GM12878 (cell line): ENCODE results near the gene FOXL1. TPM values are rescaled to one million over a fixed set of nuclear protein-coding genes. Genes with fewer than 3 reads are reported as not detected.

Experiments
- ATAC-seq: fragments of 200-7000 bp; cut with Tn5 transposase; 3 replicates; pipeline ENCODE4 v1.9.1; 2020; ENCODE audit warnings: mild to moderate bottlenecking, moderate library complexity
- BruUV-seq: library from RNA; stranded (reverse); fragments of 400-500 nt; replicated peaks from 2 replicates; lab custom pipeline; 2021; lab: Mats Ljungman, UMichigan
- CTCF ChIA-PET: fragments of 300-600 bp; sonication (Branson Sonifier 250); formaldehyde crosslinking; extraction: SDS; loops from one replicate; lab custom pipeline; 2021; ENCODE audit warnings: inconsistent platforms; lab: Yijun Ruan, JAX
- POLR2A ChIA-PET: fragments of 350-600 bp; formaldehyde crosslinking; extraction: SDS; loops from one replicate; lab custom pipeline; 2021; ENCODE audit warnings: inconsistent platforms; lab: Charles Lee
- RAD21 ChIA-PET: fragments of 300-600 bp; sonication (Branson Sonifier 250); formaldehyde crosslinking; loops from one replicate; lab custom pipeline; 2023; ENCODE audit warnings: antibody characterized with exemption; ENCODE audit not compliant: unreplicated experiment; lab: Charles Lee
- SMC1A ChIA-PET: fragments of 300-600 bp; sonication (Branson Sonifier 250); formaldehyde crosslinking; loops from one replicate; lab custom pipeline; 2023; ENCODE audit not compliant: unreplicated experiment, uncharacterized antibody; lab: Charles Lee
- DNase-seq: peaks from one replicate; pipeline ENCODE4 v3.0.0-alpha.2; 2011; ENCODE audit warnings: low read depth, low spot score
- FAIRE-seq: peaks from 3 replicates; lab custom pipeline; 2011; peaks lifted over from hg19 to GRCh38; lab: Jason Lieb, UNC
- H2AFZ ChIP-seq: 2 replicates; pipeline ENCODE4 v1.6.0; 2011; ENCODE audit warnings: low read depth, low read length, control low read depth; ENCODE audit not compliant: control insufficient read depth
- H3K27ac ChIP-seq: 2 replicates; pipeline ENCODE4 v1.5.1; 2011; ENCODE audit warnings: control low read depth; ENCODE audit not compliant: control insufficient read depth, insufficient read depth
- H3K27me3 ChIP-seq, 2 experiments: replicated peaks in 1 of 2; 2 replicates each; pipeline versions ENCODE4 v1.6.0 to v1.6.1; 2011; ENCODE audit warnings: low read length in 1 of 2; ENCODE audit not compliant: control insufficient read depth in 2 of 2, insufficient read depth in 2 of 2
- H3K36me3 ChIP-seq, 2 experiments: 2 replicates each; pipeline ENCODE4 v1.5.1; 2011; ENCODE audit warnings: low read length in 1 of 2; ENCODE audit not compliant: control insufficient read depth in 2 of 2, insufficient read depth in 2 of 2
- H3K4me1 ChIP-seq: 2 replicates; pipeline ENCODE4 v1.6.1; 2011; ENCODE audit warnings: mild to moderate bottlenecking, low read length, moderate library complexity, mixed read lengths; ENCODE audit not compliant: control insufficient read depth, insufficient read depth
- H3K4me2 ChIP-seq: 2 replicates; pipeline ENCODE4 v1.6.0; 2011; ENCODE audit warnings: control low read depth; ENCODE audit not compliant: control insufficient read depth, insufficient read depth
- H3K4me3 ChIP-seq: fragments of 200-600 bp; sonication (generic); 2 replicates; pipeline ENCODE4 v1.5.1; 2016
- H3K79me2 ChIP-seq: 2 replicates; pipeline ENCODE4 v1.6.0; 2011; ENCODE audit warnings: low read length; ENCODE audit not compliant: control insufficient read depth, insufficient read depth
- H3K9ac ChIP-seq: 2 replicates; pipeline ENCODE4 v1.8.0; 2011; ENCODE audit warnings: low read length, control low read depth, mixed read lengths; ENCODE audit not compliant: control insufficient read depth, insufficient read depth
- H3K9me3 ChIP-seq: replicated peaks from 3 replicates; pipeline ENCODE4 v1.5.1; 2011; ENCODE audit warnings: mild to moderate bottlenecking, low read length; ENCODE audit not compliant: control insufficient read depth, insufficient read depth
- H4K20me1 ChIP-seq: 2 replicates; pipeline ENCODE4 v1.6.0; 2011; ENCODE audit not compliant: control insufficient read depth, insufficient read depth
- CBX3 ChIP-seq: fragments of 200-600 bp; sonication (generic); IDR thresholded peaks from 2 replicates; pipeline ENCODE4 v1.6.1; 2016; ENCODE audit warnings: low read depth, borderline replicate concordance
- FOXK2 ChIP-seq: fragments of 450-650 bp; IDR thresholded peaks from 2 replicates; pipeline ENCODE4 v1.6.1; 2017; ENCODE audit warnings: mild to moderate bottlenecking, moderate library complexity
- FOXM1 ChIP-seq: IDR thresholded peaks from 2 replicates; pipeline ENCODE4 v1.6.1; 2012; ENCODE audit warnings: low read depth, mild to moderate bottlenecking, inconsistent platforms, low read length, moderate library complexity
- IKZF2 ChIP-seq, 2 experiments: fragments of 450-650 bp; IDR thresholded peaks; 2 replicates each; pipeline ENCODE4 v1.6.1; 2017; ENCODE audit warnings: mild to moderate bottlenecking in 2 of 2, moderate library complexity in 2 of 2
- JUND ChIP-seq: IDR thresholded peaks from 2 replicates; pipeline ENCODE4 v1.6.1; 2012; ENCODE audit warnings: low read depth, mild to moderate bottlenecking, low read length, improper control_type of control experiment, moderate library complexity
- MEF2B ChIP-seq: fragments of 450-650 bp; IDR thresholded peaks from 2 replicates; pipeline ENCODE4 v1.6.1; 2018; ENCODE audit warnings: mild to moderate bottlenecking, moderate library complexity; ENCODE audit not compliant: partially characterized antibody, poor library complexity, severe bottlenecking
- NFYA ChIP-seq: IDR thresholded peaks from 2 replicates; pipeline ENCODE4 v1.6.1; 2011; ENCODE audit warnings: low read depth, mild to moderate bottlenecking, low read length, improper control_type of control experiment, borderline replicate concordance
- RUNX3 ChIP-seq: IDR thresholded peaks from 2 replicates; pipeline ENCODE4 v1.6.1; 2012; ENCODE audit warnings: low read length, inconsistent platforms
- SPI1 ChIP-seq: IDR thresholded peaks from 2 replicates; pipeline ENCODE4 v1.6.1; 2011; ENCODE audit warnings: low read depth, mild to moderate bottlenecking, low read length, moderate library complexity, borderline replicate concordance; ENCODE audit not compliant: insufficient read depth
- STAT1 ChIP-seq: fragments of 450-650 bp; conservative IDR thresholded peaks from 2 replicates; pipeline ENCODE4 v1.6.1; 2014; ENCODE audit warnings: antibody characterized with exemption, mild to moderate bottlenecking
- SUPT20H ChIP-seq: IDR thresholded peaks from 2 replicates; pipeline ENCODE4 v1.6.1; 2011; ENCODE audit warnings: low read depth, mild to moderate bottlenecking, low read length, moderate library complexity, borderline replicate concordance; ENCODE audit not compliant: control insufficient read depth
- ZBED1 ChIP-seq: IDR thresholded peaks from 2 replicates; pipeline ENCODE4 v1.6.1; 2016; ENCODE audit warnings: borderline replicate concordance
- ZBTB11 ChIP-seq: fragments of 450-650 bp; formaldehyde crosslinking; IDR thresholded peaks from 2 replicates; pipeline ENCODE4 v1.5.0; 2022; ENCODE audit warnings: mild to moderate bottlenecking, missing genetic modification characterization
- ZNF24 ChIP-seq: fragments of 450-650 bp; IDR thresholded peaks from 2 replicates; pipeline ENCODE4 v1.6.1; 2017; ENCODE audit warnings: antibody characterized with exemption, mild to moderate bottlenecking
- ZNF274 ChIP-seq: IDR thresholded peaks from one replicate; pipeline ENCODE4 v1.8.0; 2011; ENCODE audit not compliant: insufficient read length, insufficient read depth
- WGBS: methylation state at CpG from one replicate; pipeline ENCODE4 v1.1.6; 2016; ENCODE audit warnings: low lambda C conversion rate; ENCODE audit not compliant: insufficient replicate concordance, insufficient coverage; ENCODE audit errors: missing lambda C conversion rate; 5-methylcytosine and 5-hydroxymethylcytosine counted together
- in situ Hi-C: fragments of 300-500 bp; cut with MboI; formaldehyde crosslinking; loops from 9 replicates; pipeline ENCODE4 v1.14.3; 2018; ENCODE audit warnings: mixed read lengths
- intact Hi-C: fragments of 100-400 bp; cut with micrococcal nuclease; formaldehyde crosslinking; loops from one replicate; pipeline ENCODE4 v1.14.2; 2022; ENCODE audit not compliant: unreplicated experiment
- polyA plus RNA-seq, 11 experiments: library from polyadenylated mRNA; depleted of rRNA in 4 of 11; unstranded in 6 of 11; stranded (reverse) in 5 of 11; fragments of >200 nt; fragmentation: Nextera tagmentation in 4 of 11; fragmentation: Illumina TruSeq in 1 of 11; extraction: Ambion mirVana in 4 of 11; extraction: Trizol in 1 of 11; gene quantifications; 1 replicate in 1 of 11; 2 replicates in 10 of 11; pipeline versions ENCODE4 v1.2.1 to v1.2.3, GENCODE V29; 2011 to 2016; ENCODE audit warnings: inconsistent platforms in 2 of 11, missing spikeins in 2 of 11, low read depth in 1 of 11
- total RNA-seq, 4 experiments: library from RNA; depleted of rRNA in 3 of 4; stranded (reverse); fragments of >200 nt in 3 of 4; fragmentation: Illumina TruSeq in 1 of 4; extraction: Trizol in 1 of 4; gene quantifications; 2 replicates each; pipeline versions ENCODE4 v1.2.1 to v1.2.3, GENCODE V29; 2013 to 2021
- TF ChIP-seq, protein P1 (sequence below): fragments of 450-650 bp; conservative IDR thresholded peaks from 2 replicates; pipeline ENCODE4 v1.6.1; 2017; ENCODE audit warnings: mild to moderate bottlenecking, moderate library complexity
- TF ChIP-seq, protein P2 (sequence below): IDR thresholded peaks from 2 replicates; pipeline ENCODE4 v1.6.1; 2012; ENCODE audit warnings: low read length, inconsistent platforms

The FOXL1 gene
- total and polyA plus RNA-seq, 10 of the 15 experiments (the other 5 are each of a cell fraction or from before 2014, with no cell fraction given): 0.05 TPM; not detected in 9

DNA sequence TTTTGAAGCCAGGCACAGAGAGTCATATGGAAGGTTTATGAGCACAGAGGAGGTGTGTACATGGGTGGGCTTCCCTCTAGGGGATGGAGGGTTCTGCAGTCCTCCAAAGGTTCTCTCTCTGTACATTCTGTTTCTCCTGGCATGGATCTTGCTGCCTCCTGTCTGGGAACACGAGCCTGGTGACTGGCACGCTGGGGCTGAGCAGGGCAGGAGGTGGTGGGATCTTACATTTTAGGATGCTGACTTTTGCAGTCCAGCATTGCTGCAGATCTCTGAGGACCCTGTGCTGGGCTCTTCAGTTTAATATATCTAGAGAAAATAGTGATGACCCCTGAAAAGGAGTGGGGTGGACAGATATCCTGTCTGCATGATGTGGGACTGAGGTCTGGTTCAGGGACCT is 23.0 kb downstream of the FOXL1 start:
- H3K9ac ChIP-seq: no peak overlapping the region
- WGBS: 8% methylated on average over 2 of the region's 2 CpGs
- ChIA-PET CTCF (no interaction called here), RAD21 (no interaction called here), POLR2A (no interaction called here), SMC1A (no interaction called here)
- in situ Hi-C loops: no loop called here
- intact Hi-C loops: no loop called here
- BruUV-seq: no TSS peak
- H3K9me3 ChIP-seq: no peaks in the 10 kb centered on the region; the same call in 2 of the 3 replicates
- H2AFZ ChIP-seq: no peak overlapping the region
- no peaks in the 10 kb centered on the region for H3K27me3 ChIP-seq
- no peaks in the 10 kb centered on the region for H4K20me1 ChIP-seq
- no peak for DNase-seq
- H3K79me2 ChIP-seq: no peaks in the 10 kb centered on the region
- no peaks in the 10 kb centered on the region for H3K36me3 ChIP-seq
- no peak for ATAC-seq
- no peak overlapping the region for H3K4me2 ChIP-seq
- H3K27ac ChIP-seq: no peak overlapping the region
- no peak for FAIRE-seq
- no peak for TF ChIP-seq FOXM1
- TF ChIP-seq STAT1: no peak
- no peak for TF ChIP-seq IKZF2 (IDR thresholded peaks at IDR 0.05)
- no peak for TF ChIP-seq NFYA
- TF ChIP-seq RUNX3: no peak
- no peak for TF ChIP-seq JUND
- TF ChIP-seq, protein P1, sequence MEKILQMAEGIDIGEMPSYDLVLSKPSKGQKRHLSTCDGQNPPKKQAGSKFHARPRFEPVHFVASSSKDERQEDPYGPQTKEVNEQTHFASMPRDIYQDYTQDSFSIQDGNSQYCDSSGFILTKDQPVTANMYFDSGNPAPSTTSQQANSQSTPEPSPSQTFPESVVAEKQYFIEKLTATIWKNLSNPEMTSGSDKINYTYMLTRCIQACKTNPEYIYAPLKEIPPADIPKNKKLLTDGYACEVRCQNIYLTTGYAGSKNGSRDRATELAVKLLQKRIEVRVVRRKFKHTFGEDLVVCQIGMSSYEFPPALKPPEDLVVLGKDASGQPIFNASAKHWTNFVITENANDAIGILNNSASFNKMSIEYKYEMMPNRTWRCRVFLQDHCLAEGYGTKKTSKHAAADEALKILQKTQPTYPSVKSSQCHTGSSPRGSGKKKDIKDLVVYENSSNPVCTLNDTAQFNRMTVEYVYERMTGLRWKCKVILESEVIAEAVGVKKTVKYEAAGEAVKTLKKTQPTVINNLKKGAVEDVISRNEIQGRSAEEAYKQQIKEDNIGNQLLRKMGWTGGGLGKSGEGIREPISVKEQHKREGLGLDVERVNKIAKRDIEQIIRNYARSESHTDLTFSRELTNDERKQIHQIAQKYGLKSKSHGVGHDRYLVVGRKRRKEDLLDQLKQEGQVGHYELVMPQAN: no peak
- no peak for TF ChIP-seq FOXK2
- TF ChIP-seq ZBTB11 (CRISPR knock-in tag): no peak
- no peak for TF ChIP-seq SUPT20H
- TF ChIP-seq CBX3: no peak
- TF ChIP-seq, protein P2, sequence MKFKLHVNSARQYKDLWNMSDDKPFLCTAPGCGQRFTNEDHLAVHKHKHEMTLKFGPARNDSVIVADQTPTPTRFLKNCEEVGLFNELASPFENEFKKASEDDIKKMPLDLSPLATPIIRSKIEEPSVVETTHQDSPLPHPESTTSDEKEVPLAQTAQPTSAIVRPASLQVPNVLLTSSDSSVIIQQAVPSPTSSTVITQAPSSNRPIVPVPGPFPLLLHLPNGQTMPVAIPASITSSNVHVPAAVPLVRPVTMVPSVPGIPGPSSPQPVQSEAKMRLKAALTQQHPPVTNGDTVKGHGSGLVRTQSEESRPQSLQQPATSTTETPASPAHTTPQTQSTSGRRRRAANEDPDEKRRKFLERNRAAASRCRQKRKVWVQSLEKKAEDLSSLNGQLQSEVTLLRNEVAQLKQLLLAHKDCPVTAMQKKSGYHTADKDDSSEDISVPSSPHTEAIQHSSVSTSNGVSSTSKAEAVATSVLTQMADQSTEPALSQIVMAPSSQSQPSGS: no peak
- no peak for TF ChIP-seq MEF2B
- no peak for TF ChIP-seq ZNF274
- TF ChIP-seq ZBED1: no peak
- no peak for TF ChIP-seq ZNF24
- no peak for TF ChIP-seq SPI1
- H3K4me1 ChIP-seq: no peaks in the 10 kb centered on the region
- H3K4me3 ChIP-seq: no peak overlapping the region
